ENCODE results near the gene CHMP6. TPM values are rescaled to one million over a fixed set of nuclear protein-coding genes. Genes with fewer than 3 reads are reported as not detected.

CHMP6 gene
- total RNA-seq, 1 donor, result 21.4 TPM

DNA sequence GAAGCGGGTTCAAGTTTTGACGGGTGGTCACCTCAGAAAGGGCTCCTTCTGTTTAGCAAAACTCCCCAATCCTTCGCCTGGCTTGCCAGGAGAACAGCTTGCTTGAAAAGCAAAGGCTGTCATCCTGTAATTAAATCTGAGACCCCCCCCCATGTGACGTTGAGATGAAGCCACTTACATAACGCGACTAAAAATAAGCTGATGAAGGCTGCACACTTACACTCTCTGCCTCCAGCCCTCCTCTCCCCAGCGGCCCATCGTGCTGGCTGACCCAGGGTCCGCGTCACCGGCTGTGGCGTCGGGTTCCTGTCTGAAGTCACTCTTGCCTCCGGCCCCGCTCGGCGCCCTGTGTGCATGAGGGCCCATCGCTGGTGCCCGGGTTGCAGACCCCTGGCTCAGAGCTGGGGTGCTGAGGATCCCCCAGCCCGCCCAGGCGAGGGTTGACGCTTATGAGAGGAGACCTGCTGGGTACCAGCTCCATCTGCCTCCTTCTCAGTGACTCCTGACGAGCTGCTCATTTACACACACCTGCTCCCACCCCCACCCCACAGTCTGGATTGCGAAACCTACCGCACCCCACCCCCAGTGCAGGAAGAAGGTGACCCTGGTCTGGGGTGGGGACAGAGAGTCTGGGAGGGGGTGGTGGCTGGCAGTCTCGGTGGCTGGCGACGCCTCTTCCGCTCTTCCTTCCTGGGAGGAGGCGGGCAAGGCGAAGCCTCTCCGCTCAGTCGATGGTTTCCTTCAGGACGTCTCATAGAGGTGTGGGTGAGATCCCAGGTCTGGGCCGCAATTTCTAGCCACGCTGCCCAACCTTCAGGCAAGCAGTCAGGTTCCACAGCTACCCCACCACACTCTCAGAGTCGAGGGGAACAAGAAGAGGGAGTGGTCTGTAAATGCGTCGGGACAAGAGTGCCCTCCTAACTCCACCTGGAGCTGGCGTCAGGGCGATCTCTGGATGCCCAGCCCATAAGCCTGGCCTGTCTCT is 40.2 kb downstream of the CHMP6 start:
- Histone ChIP-seq H3K9me3 (ENCODE audit: low read depth, low read length) (no peaks in the 10 kb centered on the region), H3K27ac (ENCODE audit: low read depth, low read length) (no peak overlapping the region), H4K20me1 (ENCODE audit: insufficient read depth, low read length) (peaks cover 21% of the 10 kb centered on the region), H3K27me3 (ENCODE audit: insufficient read depth, low read length) (peaks cover 16% of the 10 kb centered on the region), H3K4me1 (ENCODE audit: insufficient read depth, low read length) (peaks cover 10% of the 10 kb centered on the region), H3K79me2 (ENCODE audit: insufficient read depth, low read length) (peaks cover 16% of the 10 kb centered on the region), H2AFZ (ENCODE audit: low read length) (no peak overlapping the region), H3K4me2 (ENCODE audit: insufficient read depth, low read length) (no peak overlapping the region), H3K36me3 (ENCODE audit: insufficient read depth, low read length) (peaks cover 10% of the 10 kb centered on the region), H3K4me3 (ENCODE audit: insufficient read depth, low read length) (no peak overlapping the region)
- peak; percentile 79 for DNase-seq (ENCODE audit: insufficient read length, low spot score, missing footprints)
- TF ChIP-seq, protein P1, sequence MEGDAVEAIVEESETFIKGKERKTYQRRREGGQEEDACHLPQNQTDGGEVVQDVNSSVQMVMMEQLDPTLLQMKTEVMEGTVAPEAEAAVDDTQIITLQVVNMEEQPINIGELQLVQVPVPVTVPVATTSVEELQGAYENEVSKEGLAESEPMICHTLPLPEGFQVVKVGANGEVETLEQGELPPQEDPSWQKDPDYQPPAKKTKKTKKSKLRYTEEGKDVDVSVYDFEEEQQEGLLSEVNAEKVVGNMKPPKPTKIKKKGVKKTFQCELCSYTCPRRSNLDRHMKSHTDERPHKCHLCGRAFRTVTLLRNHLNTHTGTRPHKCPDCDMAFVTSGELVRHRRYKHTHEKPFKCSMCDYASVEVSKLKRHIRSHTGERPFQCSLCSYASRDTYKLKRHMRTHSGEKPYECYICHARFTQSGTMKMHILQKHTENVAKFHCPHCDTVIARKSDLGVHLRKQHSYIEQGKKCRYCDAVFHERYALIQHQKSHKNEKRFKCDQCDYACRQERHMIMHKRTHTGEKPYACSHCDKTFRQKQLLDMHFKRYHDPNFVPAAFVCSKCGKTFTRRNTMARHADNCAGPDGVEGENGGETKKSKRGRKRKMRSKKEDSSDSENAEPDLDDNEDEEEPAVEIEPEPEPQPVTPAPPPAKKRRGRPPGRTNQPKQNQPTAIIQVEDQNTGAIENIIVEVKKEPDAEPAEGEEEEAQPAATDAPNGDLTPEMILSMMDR (IDR thresholded peaks at IDR 0.05; ENCODE audit: extremely low read depth, low read depth, low read length), result no peak

DNA sequence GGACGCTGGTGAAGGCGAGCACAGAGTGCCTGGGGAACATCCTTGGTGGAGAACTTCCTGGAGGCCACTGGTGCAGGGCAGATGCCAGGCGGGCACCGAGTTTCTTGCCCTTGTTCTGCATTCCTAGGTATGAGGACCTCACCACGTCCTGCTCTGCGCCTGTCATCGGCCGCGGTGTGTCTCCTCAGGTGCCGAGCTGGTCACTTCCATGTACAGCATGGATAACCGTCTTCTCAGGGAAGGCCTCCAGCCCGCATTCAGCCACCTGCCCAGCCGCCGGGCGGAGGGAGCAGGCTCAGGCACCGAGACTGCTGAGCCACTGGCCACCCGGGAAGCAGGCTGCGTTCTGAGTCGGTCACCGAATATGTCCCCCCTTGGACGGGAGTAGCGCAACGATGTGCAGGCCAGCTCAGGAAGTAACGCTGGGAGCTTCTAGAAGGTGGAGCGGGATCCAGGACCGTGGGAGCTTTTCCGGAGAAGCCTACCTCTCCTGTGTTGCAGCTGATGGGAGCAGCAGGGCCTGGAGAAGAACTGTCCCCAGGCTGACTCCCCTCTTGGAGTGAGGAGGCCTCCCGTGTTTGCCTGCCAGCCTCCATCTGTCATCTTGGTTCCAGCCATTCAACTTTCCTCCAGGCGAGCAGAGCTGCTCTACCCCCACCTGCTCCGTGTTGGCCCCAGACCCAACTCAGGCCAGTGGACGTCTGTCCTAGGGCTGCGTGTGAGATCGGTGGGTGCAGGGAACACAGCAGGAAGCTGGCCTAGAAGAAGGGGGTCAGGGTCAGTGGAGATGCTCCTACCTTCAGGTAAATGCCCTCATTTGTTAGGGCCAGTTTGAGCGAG is 41.2 kb downstream of the CHMP6 start:
- Histone ChIP-seq H3K36me3 (ENCODE audit: insufficient read depth, low read length) (peaks cover 10% of the 10 kb centered on the region), H3K79me2 (ENCODE audit: insufficient read depth, low read length) (peaks cover 26% of the 10 kb centered on the region), H3K4me3 (ENCODE audit: insufficient read depth, low read length) (no peak overlapping the region), H3K9me3 (ENCODE audit: low read depth, low read length) (no peaks in the 10 kb centered on the region), H3K27me3 (ENCODE audit: insufficient read depth, low read length) (peaks cover 6% of the 10 kb centered on the region), H2AFZ (ENCODE audit: low read length) (no peak overlapping the region), H3K4me2 (ENCODE audit: insufficient read depth, low read length) (peak overlapping the region; percentile 92), H4K20me1 (ENCODE audit: insufficient read depth, low read length) (peaks cover 31% of the 10 kb centered on the region), H3K4me1 (ENCODE audit: insufficient read depth, low read length) (peaks cover 19% of the 10 kb centered on the region), H3K27ac (ENCODE audit: low read depth, low read length) (no peak overlapping the region)
- TF ChIP-seq, protein P1 (IDR thresholded peaks at IDR 0.05; ENCODE audit: extremely low read depth, low read depth, low read length), result no peak
- DNase-seq (ENCODE audit: insufficient read length, low spot score, missing footprints), result peak; percentile 70

DNA sequence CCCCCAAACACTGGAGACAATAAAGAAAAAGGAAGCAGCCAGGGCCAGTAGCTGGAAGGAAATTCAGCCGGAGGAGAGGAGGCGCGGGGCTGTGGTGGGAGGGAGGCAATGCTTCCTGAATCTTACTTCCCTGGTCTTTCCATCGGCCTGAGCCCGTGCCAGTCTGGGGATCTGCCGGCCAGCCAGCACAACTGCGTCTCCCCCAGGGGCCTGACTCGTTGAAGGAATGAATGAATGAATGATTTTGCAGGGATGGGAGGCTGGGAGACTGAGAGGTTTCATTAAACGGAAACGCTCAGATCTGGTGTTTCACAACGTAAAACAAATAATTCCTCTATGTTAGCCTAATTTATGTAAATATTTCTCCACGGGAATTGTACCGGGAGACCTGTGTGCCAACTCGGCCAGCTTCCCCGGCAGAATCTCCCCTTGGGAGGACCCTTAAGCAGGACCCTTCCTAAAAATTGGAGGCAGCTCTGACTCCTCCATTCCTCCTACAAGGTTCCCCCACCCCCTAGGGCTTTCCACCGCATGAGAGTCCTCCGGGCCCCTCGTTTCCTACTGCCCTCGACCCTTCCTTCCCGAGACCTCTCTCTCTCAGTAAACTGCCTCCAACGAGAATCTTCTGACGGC is 42.0 kb downstream of the CHMP6 start:
- H3K36me3 ChIP-seq (ENCODE audit: insufficient read depth, low read length), result peaks cover 10% of the 10 kb centered on the region
- TF ChIP-seq, protein P1 (IDR thresholded peaks at IDR 0.05; ENCODE audit: extremely low read depth, low read depth, low read length), result no peak
- peaks cover 20% of the 10 kb centered on the region for H3K4me1 ChIP-seq (ENCODE audit: insufficient read depth, low read length)
- H3K4me3 ChIP-seq (ENCODE audit: insufficient read depth, low read length), result peak overlapping the region; percentile 84
- H3K27me3 ChIP-seq (ENCODE audit: insufficient read depth, low read length), result no peaks in the 10 kb centered on the region
- peak; percentile 88 for DNase-seq (ENCODE audit: insufficient read length, low spot score, missing footprints)
- H4K20me1 ChIP-seq (ENCODE audit: insufficient read depth, low read length), result peaks cover 39% of the 10 kb centered on the region
- H3K27ac ChIP-seq (ENCODE audit: low read depth, low read length), result no peak overlapping the region
- H3K4me2 ChIP-seq (ENCODE audit: insufficient read depth, low read length), result peak overlapping the region; percentile 92
- no peaks in the 10 kb centered on the region for H3K9me3 ChIP-seq (ENCODE audit: low read depth, low read length)
- peak overlapping the region; percentile 78 for H2AFZ ChIP-seq (ENCODE audit: low read length)
- peaks cover 34% of the 10 kb centered on the region for H3K79me2 ChIP-seq (ENCODE audit: insufficient read depth, low read length)
